H1 (cell line): ENCODE data around the gene PBX1. TPM values are rescaled to one million over a fixed set of nuclear protein-coding genes. Genes with fewer than 3 reads are reported as not detected.

Source experiments
- ATF3 ChIP-seq: IDR thresholded peaks from 2 replicates; pipeline ENCODE4 v1.6.1; 2011; ENCODE audit warnings: low read depth, mild to moderate bottlenecking, low read length; ENCODE audit not compliant: insufficient read depth
- CHD7 ChIP-seq: fragments of 300-600 bp; sonication (generic); IDR thresholded peaks from 2 replicates; pipeline ENCODE4 v1.7.1; 2012; ENCODE audit warnings: low read length, moderate library complexity, mild to moderate bottlenecking, inconsistent platforms; ENCODE audit not compliant: insufficient replicate concordance
- JUN ChIP-seq: IDR thresholded peaks from 2 replicates; pipeline ENCODE4 v1.6.1; 2011; ENCODE audit warnings: low read depth, mild to moderate bottlenecking, improper control_type of control experiment, low read length
- KDM1A ChIP-seq: fragments of 200-600, 300-600 bp; sonication (generic); IDR thresholded peaks from 2 replicates; pipeline ENCODE4 v1.7.1; 2016; ENCODE audit warnings: mild to moderate bottlenecking, low read length, borderline replicate concordance
- POLR2A ChIP-seq, 2 experiments: IDR thresholded peaks; 1 replicate in 1 of 2; 2 replicates in 1 of 2; pipeline ENCODE4 v1.6.1; 2011; ENCODE audit warnings: low read depth in 2 of 2, low read length in 2 of 2, mild to moderate bottlenecking in 2 of 2; ENCODE audit errors: control extremely low read depth in 1 of 2
- USF2 ChIP-seq: IDR thresholded peaks from 2 replicates; pipeline ENCODE4 v1.6.1; 2011; ENCODE audit warnings: low read length, improper control_type of control experiment
- polyA plus RNA-seq, 7 experiments: library from polyadenylated mRNA; depleted of rRNA in 3 of 7; stranded (reverse) in 5 of 7; unstranded in 2 of 7; fragments of >200 nt in 5 of 7; fragments of 200-250 nt in 2 of 7; gene quantifications; 1 replicate in 5 of 7; 2 replicates in 1 of 7; 4 replicates in 1 of 7; pipeline versions ENCODE4 v1.2.1 to v1.2.3, GENCODE V29; 2011 to 2013; ENCODE audit warnings: missing spikeins in 2 of 7, mixed read lengths in 2 of 7
- total RNA-seq: library from RNA; stranded (reverse); fragmentation: NEBNext Ultra II Directional; extraction: Animal tissue kit (Norgen Biotek cat#: 25700); gene quantifications from 2 replicates; pipeline ENCODE4 v1.2.1, GENCODE V29; 2021

Gene PBX1
- total and polyA plus RNA-seq, 2 of the 8 experiments (the other 6 are each of a cell fraction or from before 2014, with no cell fraction given), result 87.4 to 124 TPM

GRCh38 chr1:164757625-164758024 is 198.6 kb downstream of the PBX1 start (continued):
- TF ChIP-seq JUN (no peak), POLR2A (IDR thresholded peaks at IDR 0.05; ENCODE audit: control extremely low read depth in 1 of 2, low read depth in 2 of 2, low read length in 2 of 2) (no peak), CHD7 (no peak), USF2 (no peak), KDM1A (no peak), ATF3 (no peak)
- TF ChIP-seq, all 59 proteins: peak for 0
